HL-60 (cell line): ENCODE measurements around the gene SLC6A9.

Experiments
- DNase-seq, 2 experiments: peaks; one replicate each; pipeline ENCODE4 v3.0.0-alpha.2; 2010 to 2020; ENCODE audit warnings: low read depth in 1 of 2, low spot score in 1 of 2
- H3K27ac ChIP-seq: fragments of 250-450 bp; sonication (Bioruptor Pico); replicated peaks from 2 replicates; pipeline ENCODE4 v1.5.1; 2020; ENCODE audit warnings: mild to moderate bottlenecking, moderate library complexity
- H3K27me3 ChIP-seq: fragments of 250-450 bp; sonication (Bioruptor Pico); 2 replicates; pipeline ENCODE4 v1.5.1; 2021; ENCODE audit warnings: mild to moderate bottlenecking, moderate library complexity; ENCODE audit not compliant: insufficient read depth, poor library complexity, severe bottlenecking
- H3K4me3 ChIP-seq: replicated peaks from 2 replicates; pipeline ENCODE4 v1.5.1; 2011; ENCODE audit warnings: mild to moderate bottlenecking, control low read depth, low read length; ENCODE audit not compliant: insufficient read depth
- CTCF ChIP-seq: IDR thresholded peaks from one replicate; pipeline ENCODE4 v1.5.1; 2011; ENCODE audit warnings: low read length, control low read depth, inconsistent platforms; ENCODE audit not compliant: insufficient read depth
- GABPA ChIP-seq: IDR thresholded peaks from 2 replicates; pipeline ENCODE4 v1.6.1; 2012; ENCODE audit warnings: low read depth
- POLR2AphosphoS5 ChIP-seq: IDR thresholded peaks from 2 replicates; pipeline ENCODE4 v1.6.1; 2012; ENCODE audit warnings: low read depth
- SPI1 ChIP-seq: IDR thresholded peaks from 2 replicates; pipeline ENCODE4 v1.6.1; 2012; ENCODE audit warnings: low read depth, mild to moderate bottlenecking, borderline replicate concordance
- TF ChIP-seq, protein P1 (sequence below): IDR thresholded peaks from 2 replicates; pipeline ENCODE4 v1.6.1; 2012; ENCODE audit warnings: low read depth; ENCODE audit not compliant: insufficient replicate concordance

The SLC6A9 gene

GRCh38 chr1:43997295-43997999, 33.8 kb downstream of the SLC6A9 start:
- H3K4me3 ChIP-seq: no peak overlapping the region
- DNase-seq: no peak
- TF ChIP-seq, protein P1, sequence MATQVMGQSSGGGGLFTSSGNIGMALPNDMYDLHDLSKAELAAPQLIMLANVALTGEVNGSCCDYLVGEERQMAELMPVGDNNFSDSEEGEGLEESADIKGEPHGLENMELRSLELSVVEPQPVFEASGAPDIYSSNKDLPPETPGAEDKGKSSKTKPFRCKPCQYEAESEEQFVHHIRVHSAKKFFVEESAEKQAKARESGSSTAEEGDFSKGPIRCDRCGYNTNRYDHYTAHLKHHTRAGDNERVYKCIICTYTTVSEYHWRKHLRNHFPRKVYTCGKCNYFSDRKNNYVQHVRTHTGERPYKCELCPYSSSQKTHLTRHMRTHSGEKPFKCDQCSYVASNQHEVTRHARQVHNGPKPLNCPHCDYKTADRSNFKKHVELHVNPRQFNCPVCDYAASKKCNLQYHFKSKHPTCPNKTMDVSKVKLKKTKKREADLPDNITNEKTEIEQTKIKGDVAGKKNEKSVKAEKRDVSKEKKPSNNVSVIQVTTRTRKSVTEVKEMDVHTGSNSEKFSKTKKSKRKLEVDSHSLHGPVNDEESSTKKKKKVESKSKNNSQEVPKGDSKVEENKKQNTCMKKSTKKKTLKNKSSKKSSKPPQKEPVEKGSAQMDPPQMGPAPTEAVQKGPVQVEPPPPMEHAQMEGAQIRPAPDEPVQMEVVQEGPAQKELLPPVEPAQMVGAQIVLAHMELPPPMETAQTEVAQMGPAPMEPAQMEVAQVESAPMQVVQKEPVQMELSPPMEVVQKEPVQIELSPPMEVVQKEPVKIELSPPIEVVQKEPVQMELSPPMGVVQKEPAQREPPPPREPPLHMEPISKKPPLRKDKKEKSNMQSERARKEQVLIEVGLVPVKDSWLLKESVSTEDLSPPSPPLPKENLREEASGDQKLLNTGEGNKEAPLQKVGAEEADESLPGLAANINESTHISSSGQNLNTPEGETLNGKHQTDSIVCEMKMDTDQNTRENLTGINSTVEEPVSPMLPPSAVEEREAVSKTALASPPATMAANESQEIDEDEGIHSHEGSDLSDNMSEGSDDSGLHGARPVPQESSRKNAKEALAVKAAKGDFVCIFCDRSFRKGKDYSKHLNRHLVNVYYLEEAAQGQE: no peak
- TF ChIP-seq POLR2AphosphoS5 (no peak), SPI1 (no peak), CTCF (no peak), GABPA (no peak)
- H3K27ac ChIP-seq: no peak overlapping the region
- no peaks in the 10 kb centered on the region for H3K27me3 ChIP-seq

DNA sequence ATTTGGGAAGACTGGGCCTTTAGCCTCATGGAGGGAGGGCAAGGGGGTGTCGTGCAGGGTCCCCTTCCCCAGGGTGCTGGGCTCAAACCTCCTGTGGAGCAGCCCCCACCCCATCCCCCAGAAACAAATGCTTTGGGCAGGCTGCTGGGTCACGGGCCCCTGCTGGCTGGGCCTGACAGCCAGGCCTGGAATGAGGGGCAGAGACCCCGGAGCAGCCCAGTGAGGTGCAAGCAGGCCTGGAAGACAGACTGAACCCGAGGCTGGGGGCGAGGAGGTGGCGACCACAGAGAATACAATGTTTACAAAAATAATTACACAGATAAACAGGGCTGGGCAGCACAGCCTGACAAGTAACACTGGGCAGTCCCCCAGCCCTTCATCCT, 34.5 kb downstream of the SLC6A9 start:
- Histone ChIP-seq H3K27ac (no peak overlapping the region), H3K27me3 (no peaks in the 10 kb centered on the region), H3K4me3 (no peak overlapping the region)
- no peak for DNase-seq
- TF ChIP-seq CTCF: no peak
- no peak for TF ChIP-seq GABPA
- no peak for TF ChIP-seq SPI1
- no peak for TF ChIP-seq POLR2AphosphoS5
- TF ChIP-seq, protein P1: no peak

DNA sequence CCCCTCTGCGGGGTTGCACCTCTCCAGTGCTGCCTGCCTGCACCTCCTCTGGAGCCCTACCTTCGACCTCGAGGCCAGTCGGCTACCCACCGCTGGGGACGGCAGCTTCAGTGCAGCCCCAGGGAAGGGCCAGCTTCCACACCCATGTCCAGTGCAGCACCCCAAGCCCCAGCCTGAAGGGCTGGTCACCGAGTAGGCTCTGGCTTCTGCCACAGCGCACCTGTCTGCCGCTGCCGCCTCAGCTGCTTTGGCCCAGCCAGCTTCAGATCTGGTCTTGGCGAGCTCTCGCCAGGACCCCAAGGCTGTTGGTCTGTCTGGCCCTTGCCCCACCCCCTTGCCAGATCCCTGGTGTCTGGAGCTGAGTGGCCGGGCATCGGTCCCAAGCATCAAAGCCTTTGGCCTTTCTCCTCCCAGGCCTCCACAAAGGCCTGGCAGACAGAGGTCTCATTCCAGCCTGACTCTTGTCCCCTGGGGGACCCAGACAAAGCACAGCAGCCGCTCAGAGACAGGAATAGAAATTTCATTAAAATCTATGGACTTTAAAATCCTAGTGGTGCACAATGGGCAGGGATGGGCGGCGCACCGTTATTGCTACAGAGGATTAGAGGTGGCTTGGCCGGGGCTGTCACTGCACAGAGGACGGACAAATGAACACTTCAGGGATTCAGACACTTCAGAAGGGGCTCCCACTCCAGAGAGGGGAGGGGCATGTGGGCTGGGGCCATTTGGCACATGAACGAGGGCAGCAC, 35.1 kb downstream of the SLC6A9 start:
- Histone ChIP-seq H3K27ac (no peak overlapping the region), H3K4me3 (no peak overlapping the region), H3K27me3 (no peaks in the 10 kb centered on the region)
- no peak for TF ChIP-seq GABPA
- no peak for TF ChIP-seq CTCF
- TF ChIP-seq SPI1: no peak
- no peak for TF ChIP-seq POLR2AphosphoS5
- TF ChIP-seq, protein P1: no peak
- DNase-seq: no peak
